Occipital lobe (tissue), 2 donors: ENCODE measurements around the gene KIF6. TPM values are rescaled to one million over a fixed set of nuclear protein-coding genes. Genes with fewer than 3 reads are reported as not detected.

Experiments
- DNase-seq: peaks from one replicate; lab custom pipeline; 2025; lab: John Stamatoyannopoulos, UW
- total RNA-seq: library from RNA; depleted of rRNA; stranded (reverse); fragments of >200 nt; gene quantifications from one replicate; pipeline ENCODE4 v1.2.3, GENCODE V29; 2014

Gene KIF6
- total RNA-seq, 1 donor from 2014 or later, result 3.3 TPM

DNA sequence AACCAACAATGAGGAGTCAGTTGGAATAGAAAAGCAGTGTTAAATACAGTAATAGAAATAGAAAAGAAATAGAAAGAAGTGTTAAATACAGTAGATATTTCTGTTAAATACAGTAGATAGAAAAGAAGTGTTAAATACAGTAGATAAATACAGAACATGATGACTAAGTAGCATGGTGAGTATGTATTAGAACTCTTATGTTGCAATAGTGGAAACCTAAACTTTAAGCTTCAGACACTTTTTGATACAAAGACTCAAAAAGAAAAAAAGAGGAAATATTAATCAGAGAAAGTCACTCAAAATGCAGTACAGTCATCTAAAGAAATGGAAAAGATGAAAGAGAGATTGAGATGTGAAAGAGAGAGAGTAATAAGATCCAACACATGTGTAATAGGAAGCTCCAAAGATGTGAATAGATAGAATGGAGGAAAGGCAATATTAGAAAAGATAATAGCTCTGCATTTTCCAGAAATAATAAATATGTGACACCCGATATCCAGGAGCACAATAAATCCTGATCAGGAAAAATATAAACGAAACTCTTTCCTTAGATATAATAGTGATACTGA lies 271.2 kb downstream of the KIF6 start:
- no peak for DNase-seq

DNA sequence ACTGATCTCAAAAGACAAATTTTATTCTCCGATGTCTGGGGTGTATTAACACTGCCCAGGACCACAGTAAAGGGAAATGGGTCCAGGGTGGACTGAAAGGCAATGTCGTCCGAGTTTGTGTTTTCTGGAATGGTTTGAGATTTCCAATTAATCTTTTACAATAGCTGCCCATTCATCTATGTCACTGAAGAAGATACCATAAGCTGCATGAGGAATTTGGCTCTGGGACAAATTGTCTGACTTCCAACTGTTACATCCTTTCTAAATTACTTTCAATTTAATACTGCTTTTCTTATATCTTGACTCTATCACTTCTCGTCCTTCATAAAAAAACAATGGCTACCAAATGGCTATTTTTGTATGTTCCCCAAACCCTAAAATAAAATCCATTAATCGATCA lies 272.0 kb downstream of the KIF6 start:
- no peak for DNase-seq

DNA sequence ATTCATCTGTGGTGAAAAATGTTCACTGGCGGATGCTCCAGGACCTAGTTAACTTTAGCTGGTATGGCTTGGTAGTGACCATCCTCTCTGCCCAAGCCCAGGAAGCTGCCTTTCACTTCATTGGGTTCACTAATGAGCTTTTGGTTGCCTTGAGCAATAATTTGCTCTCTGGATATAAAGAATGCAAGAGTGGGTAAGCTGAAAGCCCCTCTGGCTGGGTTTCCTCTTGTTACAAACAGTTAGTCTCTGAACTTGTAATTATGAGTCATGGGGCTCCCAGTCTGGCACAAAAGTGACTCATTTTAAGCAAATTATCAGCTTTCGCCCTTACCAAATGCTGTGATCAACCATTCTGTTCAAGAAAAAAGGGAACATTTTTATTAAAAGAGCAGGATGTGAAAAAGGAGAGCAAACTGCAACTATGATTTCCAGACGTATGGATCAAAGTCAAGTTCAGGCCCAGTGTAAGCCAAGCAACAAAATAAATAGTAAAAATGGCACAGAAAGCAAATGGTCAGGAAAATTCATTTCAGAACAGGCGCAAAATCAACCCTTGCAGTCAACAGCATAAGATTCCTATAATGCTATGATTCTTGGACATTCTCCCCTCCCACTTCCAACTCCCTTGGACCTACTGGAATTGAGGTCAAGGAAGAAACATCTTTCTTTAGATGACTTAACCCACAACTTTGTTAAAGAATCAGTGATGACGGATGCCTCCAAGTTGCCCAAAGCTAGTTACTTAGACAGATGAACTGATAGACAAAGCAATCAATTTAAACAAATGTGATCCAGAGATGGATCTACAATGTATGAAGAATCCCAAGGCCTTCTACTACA lies 272.7 kb downstream of the KIF6 start:
- no peak for DNase-seq

DNA sequence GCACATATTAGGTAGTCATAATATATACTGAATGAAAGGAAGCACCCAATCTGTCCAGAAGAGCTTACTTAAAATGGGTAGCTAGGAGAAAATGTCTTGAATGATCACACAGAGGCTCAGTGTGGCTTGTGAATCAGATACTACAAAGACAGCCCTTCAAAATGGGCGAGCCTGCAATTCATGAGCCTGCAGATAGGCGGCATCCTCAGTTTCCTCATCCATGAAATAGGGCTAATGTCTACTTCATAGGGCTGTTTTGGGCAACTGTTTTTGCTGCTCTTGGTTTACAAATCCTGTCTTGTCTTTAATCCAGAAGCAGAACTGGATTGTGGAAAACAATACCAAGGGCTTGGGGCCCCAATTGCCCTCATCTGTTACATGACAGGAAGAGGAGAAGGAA lies 273.4 kb downstream of the KIF6 start:
- DNase-seq, result no peak

DNA sequence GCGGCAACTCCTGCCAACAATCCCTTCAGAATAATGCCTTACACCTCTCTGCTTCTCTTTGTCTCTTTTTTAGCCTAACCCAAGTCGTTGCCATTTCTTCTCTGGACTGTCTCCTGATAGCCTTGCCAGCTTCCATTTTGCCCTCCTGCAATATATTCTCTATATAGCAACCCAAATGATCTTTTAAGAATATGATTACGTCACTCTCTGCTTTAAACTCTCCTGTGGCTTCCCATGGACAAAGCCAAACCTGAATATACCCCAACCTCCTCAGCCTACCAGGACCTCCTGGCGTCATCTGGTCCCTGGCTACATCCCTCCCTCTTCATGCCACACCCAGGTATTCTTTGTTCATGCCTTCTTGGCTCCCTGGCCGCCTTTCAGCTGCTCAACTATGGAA lies 276.2 kb downstream of the KIF6 start:
- DNase-seq, result no peak

DNA sequence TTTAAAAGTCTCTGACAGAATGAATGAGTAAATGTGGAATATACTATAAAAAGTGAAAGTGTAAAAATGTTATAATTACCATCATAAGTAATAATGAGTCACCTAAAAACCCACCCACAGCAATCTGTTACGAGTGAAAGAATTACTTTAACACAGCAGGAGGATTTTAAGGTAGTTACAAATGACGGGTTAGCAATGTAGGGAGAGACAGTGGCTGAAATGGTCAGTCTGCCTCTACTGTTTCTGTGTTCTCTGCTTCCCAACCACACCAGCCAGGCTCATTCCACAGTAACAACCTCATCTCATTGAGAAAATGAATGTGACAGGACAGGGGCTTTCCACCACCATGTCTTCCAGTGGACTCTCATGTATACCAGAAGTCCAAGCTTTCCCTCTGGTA lies 278.3 kb downstream of the KIF6 start:
- no peak for DNase-seq

DNA sequence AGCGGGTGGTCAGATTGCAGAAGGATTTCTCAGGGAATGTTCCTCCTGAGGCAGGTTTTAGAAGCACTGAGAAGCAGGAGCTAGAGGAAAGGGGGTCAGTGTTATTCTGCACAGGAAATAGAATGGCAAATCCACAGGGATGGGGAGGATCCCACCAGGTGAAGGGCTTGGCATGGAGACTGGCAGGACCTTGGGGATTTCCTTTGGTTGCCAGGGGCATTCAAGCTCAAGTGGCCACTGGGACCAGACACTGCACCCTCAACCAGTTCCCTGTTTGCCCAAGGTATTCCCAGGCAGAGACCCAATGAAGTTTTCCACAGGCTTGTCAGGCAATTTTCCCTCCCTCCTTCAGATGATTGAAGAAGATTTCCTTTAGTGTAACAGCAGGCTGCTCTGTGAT lies 279.5 kb downstream of the KIF6 start:
- DNase-seq, result no peak

DNA sequence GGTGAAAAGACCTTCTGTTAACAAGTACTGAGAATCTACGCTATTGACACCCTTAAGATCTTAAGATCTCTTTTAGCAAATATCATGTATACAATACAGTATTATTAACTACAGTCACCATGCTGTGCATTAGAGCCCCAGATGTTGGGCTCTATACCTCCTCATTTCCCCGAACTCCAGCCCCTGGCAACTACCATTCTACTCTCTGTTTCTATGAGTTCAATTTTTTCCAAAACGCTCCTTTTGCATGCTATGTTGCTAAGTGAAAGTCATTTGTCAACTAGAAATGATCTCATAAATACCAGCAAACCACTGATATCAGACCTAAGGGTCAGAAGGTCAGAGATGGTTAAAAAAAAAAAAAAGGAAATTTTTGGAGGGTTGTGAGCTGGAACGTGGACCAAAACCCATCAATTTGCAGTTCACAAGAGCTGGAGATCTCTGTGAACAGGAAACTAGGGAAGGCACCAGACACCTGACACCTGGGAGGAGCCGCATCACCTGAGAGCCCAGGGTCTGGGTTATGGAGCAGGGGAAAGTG lies 280.7 kb downstream of the KIF6 start:
- DNase-seq, result no peak

DNA sequence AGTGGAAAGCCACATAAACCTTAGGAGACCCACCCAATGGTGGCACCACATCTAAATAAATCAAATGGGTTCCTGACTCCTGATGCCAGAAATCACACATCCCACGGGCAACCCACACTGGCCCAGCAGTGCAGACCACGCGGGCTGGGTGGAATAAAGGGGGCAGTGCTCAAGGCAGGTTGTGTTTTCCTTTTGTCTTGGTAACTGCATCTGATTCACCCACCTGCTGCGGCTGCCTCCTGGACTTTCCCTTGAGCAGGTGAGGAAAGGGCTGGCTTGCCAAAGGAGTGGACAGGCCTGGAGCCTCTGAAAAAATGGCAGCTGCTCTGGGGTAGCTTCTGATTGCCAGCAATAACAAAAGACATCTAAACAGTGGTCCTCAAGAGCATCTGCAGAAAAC lies 283.2 kb downstream of the KIF6 start:
- no peak for DNase-seq

DNA sequence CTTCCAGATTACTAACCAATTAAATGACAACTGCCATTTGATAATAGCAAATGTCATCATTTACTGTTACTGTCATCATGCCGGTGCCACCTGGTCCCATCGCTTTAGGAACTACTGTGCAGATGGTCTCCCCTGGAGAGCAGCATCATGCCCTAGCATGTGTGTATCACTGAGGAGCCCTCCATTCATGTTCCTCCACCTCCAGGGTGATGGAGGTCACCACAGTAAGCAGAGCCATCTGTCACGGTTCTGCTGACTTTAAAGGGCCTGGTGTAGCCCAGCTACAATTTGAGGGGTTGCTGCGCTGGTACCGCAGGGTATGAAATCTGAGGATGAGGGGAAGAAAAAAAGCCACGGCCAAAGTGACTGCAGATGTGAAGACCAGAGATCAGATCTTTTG lies 283.9 kb downstream of the KIF6 start:
- DNase-seq, result no peak

DNA sequence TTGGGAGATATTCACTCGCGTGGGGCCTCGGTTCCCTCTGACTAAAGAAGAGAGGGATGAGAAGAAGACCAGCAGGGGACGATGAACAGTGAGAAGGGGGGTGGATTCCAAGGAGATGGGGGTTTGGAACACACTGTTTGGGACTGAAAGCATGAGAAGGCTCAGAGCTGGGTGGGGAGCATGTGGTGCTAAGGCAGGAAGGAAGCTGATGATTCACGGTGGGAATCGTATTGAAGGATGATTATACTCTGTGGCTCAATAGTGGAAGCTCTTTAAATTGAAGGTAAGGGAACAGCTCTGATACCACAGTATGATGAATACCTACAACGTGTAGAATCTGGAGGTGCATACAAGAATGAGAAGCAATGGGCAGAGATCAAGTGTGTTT lies 285.2 kb downstream of the KIF6 start:
- no peak for DNase-seq

DNA sequence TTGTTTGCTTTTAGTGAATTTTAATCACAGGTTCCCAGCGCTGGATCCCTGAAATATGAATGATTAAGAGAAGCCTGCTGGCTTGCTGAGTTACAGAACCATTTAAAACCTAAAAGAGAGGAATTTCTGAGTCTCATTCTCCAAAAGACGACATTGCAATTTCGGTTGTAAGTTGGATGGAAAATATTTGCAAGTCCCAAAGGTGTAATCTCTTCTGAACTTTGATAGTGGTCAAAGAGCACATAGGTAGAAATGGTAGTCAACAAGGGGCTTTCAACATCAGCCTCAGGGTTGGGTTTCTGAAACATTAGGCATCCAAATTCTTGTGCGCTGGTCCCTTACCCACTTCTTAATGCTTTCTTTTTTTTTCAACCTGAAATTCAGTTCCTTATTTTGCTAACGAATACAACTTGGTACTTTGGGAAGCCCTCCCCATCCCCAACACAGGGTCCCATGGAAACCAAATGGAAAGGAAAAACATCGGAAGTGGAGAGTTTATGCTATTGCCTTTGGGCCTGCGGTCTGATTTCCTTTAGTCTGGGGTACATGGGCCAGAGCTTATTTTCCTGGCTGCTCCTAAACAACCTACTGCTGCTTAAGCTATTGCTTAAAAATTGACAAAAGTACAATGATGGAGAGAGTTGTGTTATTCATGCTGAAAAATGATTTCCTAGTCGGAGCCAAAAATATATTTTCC lies 285.7 kb downstream of the KIF6 start:
- DNase-seq, result no peak

DNA sequence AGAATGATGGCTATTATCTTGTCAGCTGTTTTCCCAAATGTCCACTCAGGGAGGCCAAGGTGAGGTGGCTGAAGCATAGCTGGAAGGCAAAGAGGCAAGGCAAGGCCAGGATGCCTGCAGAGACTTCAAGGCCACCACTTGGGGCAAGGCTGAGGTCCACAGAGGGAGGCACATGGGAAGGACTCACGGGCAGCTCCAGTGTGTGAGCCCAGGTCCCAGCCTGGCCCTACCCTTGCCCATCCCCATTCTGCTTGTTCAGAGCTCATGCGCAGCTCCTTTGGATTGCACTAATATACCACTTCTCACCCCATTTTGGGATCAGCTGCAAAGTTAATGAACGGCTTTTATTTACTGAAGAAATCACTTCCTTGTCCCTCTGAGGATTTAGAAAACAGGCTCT lies 291.6 kb downstream of the KIF6 start:
- no peak for DNase-seq

DNA sequence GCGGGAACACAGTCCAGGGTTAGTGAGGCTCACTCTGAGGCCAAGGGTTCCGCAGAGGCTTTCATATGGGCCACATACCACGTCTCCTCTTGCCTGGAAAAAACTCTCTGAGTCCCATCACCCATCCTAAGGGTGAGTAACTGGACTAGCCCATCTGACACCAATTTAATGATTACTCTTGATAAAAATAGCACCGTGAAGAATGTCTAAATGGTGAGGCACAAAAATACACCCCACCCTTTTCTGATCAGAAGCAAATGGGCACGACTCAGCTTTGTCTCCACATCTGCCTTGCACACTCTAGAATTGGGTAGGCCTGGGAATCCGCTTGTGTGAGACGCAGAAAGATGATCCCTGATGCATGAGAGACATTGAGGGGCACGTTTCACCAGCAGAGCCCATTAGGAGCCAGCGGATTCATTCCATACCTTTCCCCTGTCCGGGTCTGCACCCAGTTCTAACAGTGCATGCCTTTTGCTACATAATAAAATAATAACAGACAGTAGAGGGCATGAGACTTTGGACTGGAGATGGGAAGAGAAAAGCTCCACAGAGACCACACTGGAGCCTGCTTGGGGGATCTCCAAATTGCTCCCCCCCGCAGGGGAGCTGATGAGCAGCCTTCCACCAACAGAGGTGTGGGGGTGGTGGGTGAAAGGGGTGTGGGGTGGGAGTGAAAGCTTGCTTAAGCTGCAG lies 292.7 kb downstream of the KIF6 start:
- no peak for DNase-seq

DNA sequence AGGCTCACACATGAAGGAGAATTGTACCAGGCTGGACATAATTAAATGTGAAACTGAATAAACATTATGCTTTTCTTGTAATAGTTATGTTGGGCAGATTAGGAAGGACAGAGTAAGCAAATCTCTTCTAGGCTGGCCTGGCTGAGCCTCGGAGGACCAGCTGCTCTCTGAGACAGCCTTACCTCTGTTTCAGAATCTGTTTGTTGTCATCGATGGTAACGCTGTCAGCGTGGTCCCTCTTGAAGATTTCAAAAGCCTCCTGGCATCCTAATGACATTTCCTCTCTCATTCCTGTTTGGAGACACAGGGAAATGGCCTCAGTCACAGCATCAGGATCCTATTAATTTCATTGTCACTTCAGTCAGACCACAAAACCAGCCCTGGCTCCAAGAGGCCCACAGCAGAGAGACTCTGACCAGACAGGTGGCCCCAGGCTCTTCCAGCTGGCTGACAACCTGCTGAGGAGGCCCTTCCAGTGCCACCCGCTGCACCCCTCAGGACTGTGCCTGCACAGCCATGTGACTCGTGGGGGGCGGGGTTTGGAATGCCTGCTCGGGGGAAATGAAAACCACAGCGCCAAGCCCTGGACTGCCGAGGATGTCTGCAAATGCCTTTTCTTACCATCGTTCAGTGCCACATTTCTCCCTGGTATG lies 294.2 kb downstream of the KIF6 start:
- peak; percentile 51 for DNase-seq

DNA sequence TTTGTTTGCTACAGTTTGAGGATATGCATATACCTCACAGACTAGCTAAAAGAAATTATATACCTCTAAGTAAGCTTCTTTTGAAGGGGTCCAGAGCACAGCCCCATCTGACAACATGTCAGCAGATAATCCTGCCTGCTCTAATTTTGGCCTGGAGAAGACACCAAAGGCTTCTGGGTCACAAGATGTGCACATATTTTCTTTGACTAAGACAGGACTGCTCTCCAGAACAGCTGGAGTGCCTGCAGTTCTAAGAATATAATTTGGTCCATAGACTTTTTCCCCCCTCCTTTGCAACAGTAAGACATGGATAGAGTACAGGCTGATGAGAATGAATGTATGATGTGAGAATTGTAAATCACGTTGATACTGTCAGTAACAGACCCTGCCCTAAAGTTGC lies 294.8 kb downstream of the KIF6 start:
- no peak for DNase-seq

DNA sequence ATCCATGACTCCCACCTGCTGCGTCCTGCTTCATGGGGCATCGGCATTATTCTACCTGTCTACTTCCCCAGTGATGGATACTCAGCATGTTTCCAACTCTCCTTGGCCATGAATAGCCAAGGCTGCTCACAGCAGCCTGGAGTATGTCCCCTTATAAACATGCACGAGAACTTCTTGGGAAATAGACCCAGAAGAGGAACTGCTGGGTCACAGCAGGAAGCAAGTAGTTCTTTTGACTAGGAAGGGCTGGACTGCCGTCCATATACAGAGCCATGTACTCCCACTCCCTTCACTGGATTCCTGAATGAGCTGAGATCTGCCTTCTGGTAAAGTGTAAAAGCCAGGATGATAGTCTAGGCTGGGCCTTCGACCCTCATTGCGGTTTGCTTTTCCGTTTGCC lies 296.4 kb downstream of the KIF6 start:
- no peak for DNase-seq

DNA sequence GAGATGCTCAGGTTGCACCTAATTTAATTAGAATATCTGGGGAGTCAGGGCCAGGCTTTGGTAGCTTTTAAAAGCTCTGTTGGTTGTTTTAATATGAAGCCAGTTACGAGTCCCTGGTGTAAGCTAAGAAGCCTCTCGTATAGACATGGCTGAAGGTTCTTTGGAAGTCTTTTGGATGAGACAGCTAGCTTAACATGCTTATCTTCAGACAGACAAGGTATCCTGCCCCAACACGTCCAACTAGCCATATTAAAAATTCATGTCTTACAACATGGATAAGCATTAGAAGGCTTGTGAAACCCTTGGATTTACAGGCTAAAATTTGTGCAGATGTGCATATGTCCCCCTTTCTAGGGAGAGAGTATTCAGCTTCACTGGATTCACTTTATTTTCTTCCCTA lies 297.1 kb downstream of the KIF6 start:
- no peak for DNase-seq

DNA sequence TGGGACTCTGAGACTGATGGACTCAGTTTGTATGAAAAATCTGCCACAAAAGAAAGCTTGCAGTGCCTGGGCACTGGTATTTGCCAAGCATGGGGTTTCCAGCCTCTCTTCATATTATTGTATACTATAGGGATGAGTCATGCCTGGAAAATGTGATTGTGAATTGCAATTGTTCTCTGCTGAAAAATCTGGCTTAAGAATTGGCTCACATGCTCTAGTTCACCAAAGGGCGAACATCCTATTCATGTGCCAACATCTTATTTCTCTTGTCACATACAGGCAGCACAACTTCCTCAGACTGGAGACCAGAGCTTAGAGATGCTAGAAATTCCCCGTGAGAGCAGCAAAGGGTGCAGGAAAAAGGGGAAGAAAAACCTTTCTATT lies 299.1 kb downstream of the KIF6 start:
- no peak for DNase-seq

DNA sequence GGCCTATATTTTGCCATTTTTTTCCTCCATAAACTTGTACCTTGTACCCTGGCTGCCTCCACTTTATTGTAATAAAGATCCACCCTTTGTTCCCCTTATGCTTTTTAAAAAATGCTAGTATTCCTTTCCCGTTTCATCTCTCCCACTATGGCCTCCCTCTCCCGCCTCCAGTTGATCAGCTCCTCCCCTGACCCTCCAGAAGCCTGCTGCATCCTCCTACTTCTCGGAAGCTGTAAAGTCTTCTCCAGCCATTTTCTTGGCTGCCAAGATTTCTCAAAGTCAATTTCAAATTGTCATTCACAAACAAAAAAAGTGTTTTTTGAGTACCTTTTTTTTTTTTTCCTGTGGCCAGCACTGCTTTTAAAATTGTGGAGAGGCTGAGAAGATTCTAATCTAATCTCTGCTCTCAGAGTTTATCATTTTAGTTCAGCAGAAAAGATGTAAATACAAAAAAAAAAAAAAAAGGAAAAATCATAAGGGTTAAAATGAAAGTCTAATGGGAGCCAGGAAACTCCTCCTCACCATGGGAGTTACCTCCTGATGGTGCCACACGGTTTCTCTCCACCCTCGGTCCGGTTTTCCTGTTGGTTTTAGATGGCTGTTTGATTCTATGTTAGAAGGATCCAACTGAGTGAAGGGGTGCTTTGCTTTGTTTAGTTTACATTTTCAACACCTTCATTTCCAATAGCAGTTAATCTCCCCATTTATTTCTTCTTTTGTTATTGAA lies 299.7 kb downstream of the KIF6 start:
- no peak for DNase-seq

DNA sequence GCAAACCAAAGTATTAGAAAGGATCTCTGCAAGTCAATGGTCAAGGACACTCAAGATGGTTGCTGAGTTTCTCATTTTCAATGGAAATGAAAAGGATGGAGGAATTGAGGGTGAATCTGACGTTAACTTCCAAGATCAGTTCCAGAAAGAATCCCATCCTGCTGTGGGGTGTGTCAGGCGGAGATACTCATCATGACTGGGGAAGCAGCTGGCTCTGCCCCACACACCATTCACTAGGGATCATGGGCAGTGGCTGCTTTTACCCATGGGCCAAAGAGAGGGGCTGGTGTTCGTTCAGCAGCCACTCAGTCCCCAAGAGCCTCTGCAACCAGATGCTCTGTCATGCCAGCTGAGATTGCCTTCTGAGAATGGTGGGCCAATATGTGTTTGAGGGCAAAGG lies 300.4 kb downstream of the KIF6 start:
- no peak for DNase-seq
